Measurements from ENCODE around the gene PRDM15. TPM values are rescaled to one million over a fixed set of nuclear protein-coding genes. Genes with fewer than 3 reads are reported as not detected.

PRDM15 gene
- total and polyA plus RNA-seq, 4 donors: 1.2 to 5.7 (median 2.1) TPM

GRCh38 chr21:41755258-41755933 lies 123.7 kb downstream of the PRDM15 start (continued):
- TF ChIP-seq ZBTB33 (IDR thresholded peaks at IDR 0.05) (no peak), HNF4G (IDR thresholded peaks at IDR 0.05) (no peak), FOXA2 (IDR thresholded peaks at IDR 0.05) (no peak), JUND (IDR thresholded peaks at IDR 0.05) (no peak)
- TF ChIP-seq, protein P1, sequence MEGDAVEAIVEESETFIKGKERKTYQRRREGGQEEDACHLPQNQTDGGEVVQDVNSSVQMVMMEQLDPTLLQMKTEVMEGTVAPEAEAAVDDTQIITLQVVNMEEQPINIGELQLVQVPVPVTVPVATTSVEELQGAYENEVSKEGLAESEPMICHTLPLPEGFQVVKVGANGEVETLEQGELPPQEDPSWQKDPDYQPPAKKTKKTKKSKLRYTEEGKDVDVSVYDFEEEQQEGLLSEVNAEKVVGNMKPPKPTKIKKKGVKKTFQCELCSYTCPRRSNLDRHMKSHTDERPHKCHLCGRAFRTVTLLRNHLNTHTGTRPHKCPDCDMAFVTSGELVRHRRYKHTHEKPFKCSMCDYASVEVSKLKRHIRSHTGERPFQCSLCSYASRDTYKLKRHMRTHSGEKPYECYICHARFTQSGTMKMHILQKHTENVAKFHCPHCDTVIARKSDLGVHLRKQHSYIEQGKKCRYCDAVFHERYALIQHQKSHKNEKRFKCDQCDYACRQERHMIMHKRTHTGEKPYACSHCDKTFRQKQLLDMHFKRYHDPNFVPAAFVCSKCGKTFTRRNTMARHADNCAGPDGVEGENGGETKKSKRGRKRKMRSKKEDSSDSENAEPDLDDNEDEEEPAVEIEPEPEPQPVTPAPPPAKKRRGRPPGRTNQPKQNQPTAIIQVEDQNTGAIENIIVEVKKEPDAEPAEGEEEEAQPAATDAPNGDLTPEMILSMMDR (IDR thresholded peaks at IDR 0.05; ENCODE audit: low read depth, low read length, missing input control): no peak

DNA sequence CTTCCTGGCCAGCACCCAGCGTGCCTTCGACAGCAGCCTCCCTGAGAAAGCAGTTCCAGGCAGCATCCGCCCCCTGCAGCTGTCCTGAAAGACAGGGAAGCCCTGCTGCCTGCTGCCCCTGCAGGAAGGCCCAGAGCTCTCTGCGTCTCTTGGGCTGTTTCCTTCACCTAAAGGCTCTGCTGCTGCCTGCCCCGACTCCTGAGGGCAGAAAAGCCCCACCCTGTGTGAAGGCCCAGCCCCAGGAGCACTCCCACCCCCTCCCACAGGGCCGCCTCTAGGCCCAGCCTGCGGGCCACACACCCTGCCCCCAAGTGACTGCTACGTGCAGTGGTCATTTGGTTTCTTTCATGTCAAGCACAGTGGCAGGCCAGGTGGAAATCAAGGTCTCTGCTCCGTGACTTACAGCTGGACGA lies 124.7 kb downstream of the PRDM15 start:
- 81% methylated on average over 10 of the region's 10 CpGs for WGBS
- DNase-seq (ENCODE audit: low spot score): no peak
- no peak overlapping the region for H3K4me3 ChIP-seq (ENCODE audit: low read depth in 1 of 3, low read length in 3 of 3)
- no peaks in the 10 kb centered on the region for H3K27me3 ChIP-seq (ENCODE audit: control insufficient read depth in 4 of 4, insufficient read depth in 4 of 4, low read length in 3 of 4)
- no peak overlapping the region for H3K27ac ChIP-seq (ENCODE audit: low read depth in 1 of 2, low read length in 2 of 2)
- H3K9me3 ChIP-seq (ENCODE audit: control insufficient read depth in 4 of 4, low read length in 3 of 4): no peaks in the 10 kb centered on the region
- peaks cover 12 to 40% (median 36%) of the 10 kb centered on the region in 4 donors for H3K4me1 ChIP-seq (ENCODE audit: control insufficient read depth in 4 of 4, insufficient read depth in 4 of 4, low read length in 3 of 4)
- H3K9ac ChIP-seq (ENCODE audit: low read depth in 1 of 2, low read length in 2 of 2): no peak overlapping the region
- no peak for TF ChIP-seq MAX (IDR thresholded peaks at IDR 0.05)
- TF ChIP-seq EGR1 (IDR thresholded peaks at IDR 0.05; ENCODE audit: low read depth in 2 of 2): no peak
- no peak for TF ChIP-seq HNF4A (conservative IDR thresholded peaks at IDR 0.05)
- no peak for TF ChIP-seq JUND (IDR thresholded peaks at IDR 0.05)
- no peak for TF ChIP-seq FOXA1 (IDR thresholded peaks at IDR 0.05)
- no peak for TF ChIP-seq FOXA2 (IDR thresholded peaks at IDR 0.05)
- TF ChIP-seq, protein P1 (IDR thresholded peaks at IDR 0.05; ENCODE audit: low read depth, low read length, missing input control): no peak
- peaks cover 4 to 27% (median 11%) of the 10 kb centered on the region in 4 donors for H3K36me3 ChIP-seq (ENCODE audit: control insufficient read depth in 4 of 4, insufficient read depth in 3 of 4, low read depth in 1 of 4, low read length in 3 of 4)

- peaks cover 5 to 40% (median 19%) of the 10 kb centered on the region in 4 donors for H3K36me3 ChIP-seq (ENCODE audit: control insufficient read depth in 4 of 4, insufficient read depth in 3 of 4, low read depth in 1 of 4, low read length in 3 of 4)
- no peak overlapping the region for H3K27ac ChIP-seq (ENCODE audit: low read depth in 1 of 2, low read length in 2 of 2)
- DNase-seq (ENCODE audit: low spot score): no peak
- no peaks in the 10 kb centered on the region for H3K9me3 ChIP-seq (ENCODE audit: control insufficient read depth in 4 of 4, low read length in 3 of 4)
- H3K4me3 ChIP-seq (ENCODE audit: low read depth in 1 of 3, low read length in 3 of 3): no peak overlapping the region
- no peaks in the 10 kb centered on the region for H3K27me3 ChIP-seq (ENCODE audit: control insufficient read depth in 4 of 4, insufficient read depth in 4 of 4, low read length in 3 of 4)
- no peak overlapping the region for H3K9ac ChIP-seq (ENCODE audit: low read depth in 1 of 2, low read length in 2 of 2)
- 80% methylated on average over 16 of the region's 16 CpGs for WGBS
- TF ChIP-seq HNF4A (conservative IDR thresholded peaks at IDR 0.05): no peak
- no peak for TF ChIP-seq SP1 (IDR thresholded peaks at IDR 0.05)
- no peak for TF ChIP-seq MAX (IDR thresholded peaks at IDR 0.05)
- TF ChIP-seq TAF1 (conservative IDR thresholded peaks at IDR 0.05): no peak
- TF ChIP-seq ATF3 (IDR thresholded peaks at IDR 0.05): no peak
- TF ChIP-seq HNF4G (IDR thresholded peaks at IDR 0.05): no peak
- TF ChIP-seq EGR1 (IDR thresholded peaks at IDR 0.05; ENCODE audit: low read depth in 2 of 2): no peak
- no peak for TF ChIP-seq FOXA2 (IDR thresholded peaks at IDR 0.05)
- no peak for TF ChIP-seq NR2F2 (IDR thresholded peaks at IDR 0.05)
- TF ChIP-seq, protein P2, sequence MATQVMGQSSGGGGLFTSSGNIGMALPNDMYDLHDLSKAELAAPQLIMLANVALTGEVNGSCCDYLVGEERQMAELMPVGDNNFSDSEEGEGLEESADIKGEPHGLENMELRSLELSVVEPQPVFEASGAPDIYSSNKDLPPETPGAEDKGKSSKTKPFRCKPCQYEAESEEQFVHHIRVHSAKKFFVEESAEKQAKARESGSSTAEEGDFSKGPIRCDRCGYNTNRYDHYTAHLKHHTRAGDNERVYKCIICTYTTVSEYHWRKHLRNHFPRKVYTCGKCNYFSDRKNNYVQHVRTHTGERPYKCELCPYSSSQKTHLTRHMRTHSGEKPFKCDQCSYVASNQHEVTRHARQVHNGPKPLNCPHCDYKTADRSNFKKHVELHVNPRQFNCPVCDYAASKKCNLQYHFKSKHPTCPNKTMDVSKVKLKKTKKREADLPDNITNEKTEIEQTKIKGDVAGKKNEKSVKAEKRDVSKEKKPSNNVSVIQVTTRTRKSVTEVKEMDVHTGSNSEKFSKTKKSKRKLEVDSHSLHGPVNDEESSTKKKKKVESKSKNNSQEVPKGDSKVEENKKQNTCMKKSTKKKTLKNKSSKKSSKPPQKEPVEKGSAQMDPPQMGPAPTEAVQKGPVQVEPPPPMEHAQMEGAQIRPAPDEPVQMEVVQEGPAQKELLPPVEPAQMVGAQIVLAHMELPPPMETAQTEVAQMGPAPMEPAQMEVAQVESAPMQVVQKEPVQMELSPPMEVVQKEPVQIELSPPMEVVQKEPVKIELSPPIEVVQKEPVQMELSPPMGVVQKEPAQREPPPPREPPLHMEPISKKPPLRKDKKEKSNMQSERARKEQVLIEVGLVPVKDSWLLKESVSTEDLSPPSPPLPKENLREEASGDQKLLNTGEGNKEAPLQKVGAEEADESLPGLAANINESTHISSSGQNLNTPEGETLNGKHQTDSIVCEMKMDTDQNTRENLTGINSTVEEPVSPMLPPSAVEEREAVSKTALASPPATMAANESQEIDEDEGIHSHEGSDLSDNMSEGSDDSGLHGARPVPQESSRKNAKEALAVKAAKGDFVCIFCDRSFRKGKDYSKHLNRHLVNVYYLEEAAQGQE (IDR thresholded peaks at IDR 0.05): no peak
- H3K4me1 ChIP-seq (ENCODE audit: control insufficient read depth in 4 of 4, insufficient read depth in 4 of 4, low read length in 3 of 4): peaks cover 5 to 29% (median 26%) of the 10 kb centered on the region in 4 donors
These were observed 125.9 kb downstream of the PRDM15 start for GRCh38 chr21:41753006-41753898.

Measured in liver (tissue), 9 donors.